ENCODE results near the gene CNN2.

CNN2 gene

GRCh38 chr19:1025960-1026782 lies at the start of gene CNN2:
Gene CNN2 (plus strand): TSS chr19:1026608. CDS start chr19:1026662, 54 bp downstream.
- no peak for DNase-seq

GRCh38 chr19:977058-977464 lies 49.3 kb upstream of the CNN2 start:
- no peak for DNase-seq

DNA sequence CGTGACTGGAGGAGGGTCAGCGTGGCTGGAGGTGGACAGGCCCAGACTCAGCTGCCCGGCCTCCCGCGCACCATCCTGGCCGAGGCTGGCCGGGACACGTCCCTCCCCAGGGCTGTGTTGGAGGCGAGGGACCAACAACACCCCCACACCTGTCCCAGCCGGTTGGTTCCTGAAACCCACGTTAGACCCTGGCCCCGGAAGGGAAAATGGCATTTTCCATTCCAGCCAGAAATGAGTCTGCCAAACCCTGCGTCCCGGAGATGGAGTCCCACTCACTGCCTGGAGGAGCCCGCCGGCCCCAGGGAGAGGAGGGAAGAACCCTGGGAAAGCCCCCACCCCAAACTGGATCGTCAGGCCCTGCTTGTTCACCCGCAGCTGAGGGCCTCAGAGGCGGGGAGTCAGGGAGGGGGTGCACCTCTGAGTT lies 47.1 kb upstream of the CNN2 start:
- DNase-seq, result no peak

GRCh38 chr19:980133-980998 lies 46.0 kb upstream of the CNN2 start:
- no peak for DNase-seq

DNA sequence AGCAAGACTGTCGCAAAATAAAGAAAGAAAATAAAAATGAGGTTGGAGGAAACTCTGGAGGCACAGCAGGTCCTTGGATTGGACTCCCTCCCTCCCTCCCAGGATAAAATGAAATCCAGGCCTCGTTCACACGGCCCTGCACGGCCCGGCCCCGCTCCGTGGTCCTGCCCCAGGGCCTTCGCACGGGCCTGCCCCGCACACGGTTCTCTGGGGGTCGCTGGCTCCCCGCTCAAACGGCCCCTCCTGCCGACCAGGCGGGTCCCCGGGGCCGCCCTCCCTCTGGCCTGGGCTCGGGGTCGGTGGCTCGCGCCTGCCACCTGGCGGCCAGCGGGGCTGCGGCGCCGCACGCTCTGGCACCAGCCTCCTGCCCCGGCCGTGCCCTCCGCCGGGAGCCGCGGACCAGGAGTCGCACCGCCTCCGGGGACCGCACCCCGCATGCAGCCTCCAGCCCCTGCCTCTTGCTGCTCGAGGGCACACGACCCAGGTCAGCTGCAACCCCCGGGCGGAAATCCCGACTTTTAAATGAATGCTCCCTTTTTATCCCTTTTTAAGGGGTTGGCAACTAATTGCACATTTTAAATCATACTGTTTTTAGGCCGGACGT lies 43.7 kb upstream of the CNN2 start:
- peak; percentile 28 to 43 for DNase-seq

- DNase-seq, result peak; percentile 74 to 97
Measured at GRCh38 chr19:984165-984967, 42.0 kb upstream of the CNN2 start, which contains the start of gene WDR18. Gene WDR18 (plus strand): TSS chr19:984345. CDS start chr19:984354, 9 bp downstream.

DNA sequence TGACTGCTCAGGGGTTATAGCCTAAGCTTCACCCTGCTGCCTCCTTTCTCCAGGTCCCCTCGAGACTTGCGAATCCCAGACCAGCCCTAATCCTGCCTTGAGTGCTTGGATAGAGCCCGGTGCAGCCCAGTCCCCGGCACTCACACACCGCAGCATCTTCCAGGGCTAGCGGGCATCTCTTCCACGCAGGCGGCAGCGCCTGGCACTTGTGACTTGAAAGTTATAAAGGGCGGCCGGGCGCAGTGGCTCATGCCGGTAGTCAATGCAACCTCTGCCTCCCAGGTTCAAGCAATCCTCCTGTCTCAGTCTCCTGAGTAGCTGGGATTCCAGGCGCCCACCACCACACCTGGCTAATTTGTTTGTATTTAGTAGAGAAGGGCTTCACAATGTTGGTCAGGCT lies 40.3 kb upstream of the CNN2 start:
- DNase-seq, result no peak

- no peak for DNase-seq
Measured at GRCh38 chr19:988081-988480, 38.3 kb upstream of the CNN2 start.

DNA sequence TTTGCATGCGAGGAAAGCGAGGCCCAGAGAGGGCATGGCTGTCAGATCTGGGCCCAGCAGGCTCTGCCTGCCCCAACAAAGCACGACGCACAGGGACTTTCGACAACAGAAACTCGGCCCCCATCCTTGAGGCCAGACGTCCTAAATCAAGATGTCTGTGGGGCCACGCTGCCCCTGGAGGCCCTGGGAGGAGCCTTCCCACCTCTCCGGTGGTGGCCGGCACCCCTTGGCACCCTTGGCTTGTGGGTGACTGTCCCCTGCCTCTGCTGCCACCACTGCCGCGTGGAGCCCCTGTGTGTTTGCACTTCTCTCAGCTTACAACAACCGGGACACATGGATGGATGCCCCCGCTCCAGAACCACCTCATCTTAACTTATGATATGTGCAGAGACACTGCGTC lies 37.9 kb upstream of the CNN2 start:
- no peak for DNase-seq

DNA sequence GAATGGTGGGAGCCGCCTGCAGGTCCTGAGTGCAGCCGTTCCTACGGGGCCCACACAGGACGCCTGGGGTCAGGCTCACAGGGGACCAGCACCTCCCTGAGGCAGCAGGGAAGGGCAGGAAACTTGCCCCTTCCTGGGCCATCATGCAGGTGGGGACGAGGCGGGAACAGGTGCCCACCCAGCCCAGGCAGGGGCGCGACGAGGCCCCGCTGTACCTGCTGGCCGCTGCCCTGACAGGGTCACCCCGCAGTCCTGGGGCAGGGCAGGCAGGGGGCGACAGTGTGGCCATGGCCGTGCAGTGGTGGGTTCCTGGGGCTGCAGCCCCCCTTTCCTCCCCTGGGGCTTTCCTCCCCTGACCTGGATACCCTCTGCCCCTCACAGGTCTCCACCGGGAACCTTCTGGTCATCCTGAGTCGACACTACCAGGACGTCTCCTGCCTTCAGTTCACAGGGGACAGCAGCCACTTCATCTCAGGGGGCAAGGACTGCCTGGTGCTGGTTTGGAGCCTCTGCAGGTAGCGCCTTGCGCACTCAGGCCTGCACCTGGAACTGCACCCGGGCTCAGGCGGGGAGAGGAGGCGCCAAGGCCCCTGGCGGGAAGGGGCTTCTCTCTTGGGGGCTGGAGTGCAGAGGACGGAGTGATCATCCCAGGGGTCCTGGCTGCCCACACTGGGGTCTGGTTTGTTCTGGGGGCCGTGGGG lies 36.9 kb upstream of the CNN2 start:
- DNase-seq, result no peak

- no peak for DNase-seq
Measured at GRCh38 chr19:990119-990571, 36.3 kb upstream of the CNN2 start.

DNA sequence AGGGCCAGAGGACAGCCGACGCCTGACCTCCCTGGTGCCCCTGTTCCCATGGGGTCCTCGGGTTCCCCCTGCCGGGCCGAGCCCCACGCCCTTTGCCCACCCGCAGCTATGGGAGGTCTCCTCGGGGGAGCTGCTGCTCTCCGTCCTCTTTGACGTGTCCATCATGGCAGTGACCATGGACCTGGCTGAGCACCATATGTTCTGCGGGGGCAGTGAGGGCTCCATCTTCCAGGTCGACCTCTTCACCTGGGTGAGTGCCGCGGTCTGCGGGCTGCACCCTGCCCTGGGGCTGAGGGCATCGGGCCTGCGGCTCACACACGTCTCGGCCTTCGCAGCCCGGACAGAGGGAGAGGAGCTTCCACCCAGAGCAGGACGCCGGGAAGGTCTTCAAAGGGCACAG lies 35.7 kb upstream of the CNN2 start:
- DNase-seq, result no peak

DNA sequence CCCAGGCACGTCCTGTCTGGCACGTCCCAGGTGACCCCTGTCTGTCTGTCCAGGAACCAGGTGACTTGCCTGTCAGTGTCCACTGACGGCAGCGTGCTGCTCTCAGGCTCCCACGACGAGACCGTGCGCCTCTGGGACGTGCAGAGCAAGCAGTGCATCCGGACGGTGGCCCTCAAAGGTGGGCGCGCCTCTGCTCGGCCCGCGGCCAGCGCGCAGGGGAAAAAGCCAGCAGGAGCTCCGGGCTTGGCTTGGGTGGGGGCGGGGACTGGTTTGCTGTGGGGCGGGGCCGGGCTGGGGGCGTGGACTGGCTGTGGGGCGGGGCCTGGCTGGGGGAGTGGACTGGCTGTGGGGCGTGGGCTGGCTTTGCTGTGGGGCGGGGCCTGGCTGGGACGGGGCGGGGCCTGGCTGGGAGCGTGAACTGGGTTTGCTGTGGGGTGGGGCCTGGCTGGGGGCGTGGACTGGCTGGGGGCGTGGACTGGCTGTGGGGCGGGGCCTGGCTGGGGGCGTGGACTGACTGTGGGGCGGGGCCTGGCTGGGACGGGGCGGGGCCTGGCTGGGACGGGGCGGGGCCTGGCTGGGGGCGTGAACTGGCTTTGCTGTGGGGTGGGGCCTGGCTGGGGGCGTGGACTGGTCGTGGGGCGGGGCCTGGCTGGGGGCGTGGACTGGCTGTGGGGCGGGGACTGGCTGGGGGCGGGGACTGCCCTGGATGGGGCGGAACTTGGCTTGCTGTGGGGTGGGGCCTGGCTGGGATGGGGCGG lies 35.1 kb upstream of the CNN2 start:
- no peak for DNase-seq

GRCh38 chr19:991932-992669 lies 34.3 kb upstream of the CNN2 start:
- no peak for DNase-seq

GRCh38 chr19:992670-993055 lies 33.7 kb upstream of the CNN2 start:
- DNase-seq, result no peak

DNA sequence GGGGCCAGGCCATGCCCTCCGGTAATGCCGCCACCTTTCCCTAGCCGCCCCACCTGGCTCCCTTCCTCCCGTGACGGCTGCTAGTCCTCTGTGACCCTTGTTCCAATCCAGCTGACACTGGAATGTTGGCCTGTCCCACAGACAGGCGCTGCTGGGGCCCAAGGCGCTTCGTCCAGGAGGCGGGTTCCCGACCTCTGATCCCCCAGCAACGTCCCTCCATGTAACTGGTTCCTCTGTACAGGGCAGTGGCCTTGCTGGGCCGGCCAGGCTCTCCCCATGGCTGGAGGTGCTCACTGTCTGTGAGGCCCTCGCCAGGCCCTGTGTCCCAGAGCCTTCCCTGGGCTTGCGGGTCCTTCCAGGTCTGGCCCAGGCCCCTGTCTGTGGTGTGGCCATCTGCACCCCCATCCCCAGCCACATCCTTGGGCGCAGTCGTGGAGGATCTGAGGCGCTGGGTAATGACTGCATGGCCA lies 33.0 kb upstream of the CNN2 start:
- no peak for DNase-seq

- DNase-seq, result no peak
Measured at GRCh38 chr19:993831-994393, 32.5 kb upstream of the CNN2 start.

DNA sequence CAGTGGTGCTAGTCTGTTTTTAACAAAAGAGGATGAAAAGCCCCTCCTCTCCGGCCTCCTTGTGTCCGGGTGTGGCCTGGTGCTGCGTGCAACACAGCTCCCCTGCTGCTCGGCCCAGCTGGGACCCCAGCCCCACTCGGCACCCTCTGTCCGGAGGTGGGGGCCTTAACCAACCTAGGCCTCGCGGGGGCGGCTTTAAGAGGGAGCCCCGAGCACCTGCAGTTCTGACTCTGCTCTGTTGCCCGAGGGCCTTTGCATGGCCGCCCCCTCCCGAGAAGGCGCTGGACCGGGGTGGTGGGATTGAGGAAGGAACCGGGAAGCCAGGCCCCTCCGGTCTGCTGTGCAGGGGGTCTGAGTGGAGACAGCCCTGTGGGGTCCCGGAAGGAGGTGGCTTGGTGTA lies 31.9 kb upstream of the CNN2 start:
- DNase-seq, result no peak

DNA sequence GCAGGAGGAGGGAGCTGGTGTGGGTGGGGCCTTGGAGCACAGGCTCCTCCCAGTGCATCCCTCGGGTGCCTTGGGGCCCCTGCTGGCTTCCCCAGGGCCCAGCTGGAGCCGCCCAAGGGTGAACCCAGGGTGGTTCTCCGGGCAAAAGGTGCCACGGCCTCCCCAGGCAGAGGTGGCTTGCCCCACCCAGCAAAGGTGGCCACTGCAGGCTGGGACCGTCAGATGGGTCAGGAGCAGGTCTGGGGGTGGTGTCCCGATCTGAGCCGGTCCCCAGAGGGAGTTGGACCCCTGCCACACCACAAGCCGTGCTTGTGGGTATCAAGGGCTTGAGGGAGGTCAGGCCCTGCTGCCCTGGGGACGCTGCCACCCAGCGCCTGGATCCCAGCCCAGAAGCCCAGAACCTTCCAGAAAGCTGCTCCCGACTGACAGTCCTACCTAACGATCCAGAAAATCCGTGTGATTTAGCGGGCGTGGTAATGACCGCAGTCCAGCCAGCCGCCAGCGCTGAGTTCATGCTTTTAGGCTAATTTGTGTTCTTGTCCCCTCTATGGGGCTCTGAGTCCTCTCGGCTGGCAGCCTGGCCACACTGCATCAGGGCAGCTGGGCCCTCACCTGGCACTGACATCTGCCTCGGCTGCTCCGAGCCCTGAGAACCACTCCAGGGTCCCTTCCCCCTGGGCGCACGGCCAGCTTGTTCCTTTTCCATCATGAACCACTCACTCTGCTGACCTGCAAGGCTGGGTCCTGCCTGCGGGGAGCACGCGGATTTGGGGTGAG lies 31.2 kb upstream of the CNN2 start:
- DNase-seq, result no peak
